LNCAP (cell line): Measurements from ENCODE around the gene ALDH1A3.

ENCODE experiments used
- CTCF ChIP-seq: fragments of 450-650 bp; IDR thresholded peaks from 2 replicates; pipeline ENCODE4 v1.5.1; 2017; ENCODE audit warnings: mild to moderate bottlenecking

Gene ALDH1A3

GRCh38 chr15:100852630-100853029 lies 27.0 kb upstream of the ALDH1A3 start:
- no peak for TF ChIP-seq CTCF

GRCh38 chr15:100853676-100854440 lies 25.8 kb upstream of the ALDH1A3 start:
- TF ChIP-seq CTCF: no peak

- TF ChIP-seq CTCF: no peak
Measured at GRCh38 chr15:100856867-100857266, 22.8 kb upstream of the ALDH1A3 start.

DNA sequence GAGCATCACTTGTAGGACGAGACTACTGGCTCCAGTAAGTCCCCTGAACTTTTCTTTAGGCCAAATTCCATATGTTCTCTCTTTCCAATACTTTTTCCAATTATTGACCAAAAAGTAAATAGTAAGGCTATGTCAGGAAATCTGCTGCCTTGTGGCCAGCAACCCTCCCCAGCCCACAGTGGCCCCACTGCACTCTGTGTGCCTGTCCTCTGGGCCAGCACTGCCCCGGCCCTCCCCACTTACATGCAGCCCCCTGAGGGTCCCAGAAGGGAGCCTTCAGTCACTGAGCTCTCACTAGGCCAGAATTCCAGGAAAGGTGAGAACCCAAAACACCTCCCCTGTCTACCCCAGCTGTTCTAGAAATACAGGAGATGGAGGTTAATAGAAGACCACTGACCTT lies 21.3 kb upstream of the ALDH1A3 start:
- TF ChIP-seq CTCF: no peak

- TF ChIP-seq CTCF: no peak
Measured at GRCh38 chr15:100859970-100860828, 19.4 kb upstream of the ALDH1A3 start.

DNA sequence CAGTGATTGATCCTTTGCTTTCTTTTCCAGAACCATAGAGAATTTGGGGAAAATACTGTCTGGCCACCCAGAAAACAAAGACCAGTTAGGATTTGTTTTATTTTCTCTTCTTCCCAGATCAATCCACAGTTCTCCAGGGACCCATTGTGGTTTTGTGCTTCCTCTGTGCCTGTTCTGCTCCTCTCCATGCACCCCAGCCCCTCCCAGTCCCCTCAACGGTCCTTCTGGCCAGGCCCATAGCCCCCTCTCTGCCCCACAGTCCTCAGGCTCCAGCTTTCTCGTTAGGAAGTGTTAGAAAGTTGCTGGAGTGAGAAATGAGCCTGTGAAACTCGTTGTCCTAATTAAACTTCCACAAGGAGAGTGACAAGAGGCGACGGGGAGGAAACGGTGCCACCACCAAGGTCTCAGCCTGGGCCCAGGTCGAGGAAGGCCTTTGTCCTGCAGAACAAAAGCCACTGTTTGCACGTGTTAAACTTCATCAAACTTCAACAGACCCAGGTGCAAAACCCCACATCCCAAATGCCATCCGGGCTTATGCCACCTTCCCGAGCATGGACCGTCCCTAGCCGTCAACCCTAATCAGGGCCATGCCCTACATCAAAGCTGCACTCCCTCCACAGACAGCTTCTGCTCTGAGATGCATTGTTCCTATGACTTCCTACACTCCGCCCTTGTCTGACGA lies 18.7 kb upstream of the ALDH1A3 start:
- TF ChIP-seq CTCF: no peak

- TF ChIP-seq CTCF: no peak
Measured at GRCh38 chr15:100861511-100861991, 18.1 kb upstream of the ALDH1A3 start.
